GM19043 (cell line): ENCODE results near the gene COL16A1.

Source experiments
- ATAC-seq: cut with Tn5 transposase; IDR thresholded peaks from one replicate; pipeline ENCODE4 v1.9.1; 2021; ENCODE audit warnings: low read depth; ENCODE audit not compliant: unreplicated experiment

COL16A1 gene

DNA sequence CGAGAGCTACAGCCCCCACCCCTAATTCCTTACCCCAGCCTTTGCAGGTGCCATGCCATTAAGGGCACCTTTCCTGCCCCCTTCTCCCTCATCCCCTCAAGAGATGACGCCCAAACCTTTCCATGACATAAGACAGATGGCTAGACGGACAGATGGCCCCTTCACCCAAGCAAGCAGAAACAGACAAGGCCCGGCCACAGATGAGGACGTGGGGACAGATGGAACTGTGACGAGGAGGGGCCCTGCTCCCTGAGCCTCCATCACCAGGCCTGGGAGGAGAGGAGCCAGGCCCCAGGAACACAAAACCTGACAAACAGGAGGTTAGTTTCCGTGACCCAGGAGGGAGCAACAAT lies 34.4 kb downstream of the COL16A1 start:
- ATAC-seq: no peak

DNA sequence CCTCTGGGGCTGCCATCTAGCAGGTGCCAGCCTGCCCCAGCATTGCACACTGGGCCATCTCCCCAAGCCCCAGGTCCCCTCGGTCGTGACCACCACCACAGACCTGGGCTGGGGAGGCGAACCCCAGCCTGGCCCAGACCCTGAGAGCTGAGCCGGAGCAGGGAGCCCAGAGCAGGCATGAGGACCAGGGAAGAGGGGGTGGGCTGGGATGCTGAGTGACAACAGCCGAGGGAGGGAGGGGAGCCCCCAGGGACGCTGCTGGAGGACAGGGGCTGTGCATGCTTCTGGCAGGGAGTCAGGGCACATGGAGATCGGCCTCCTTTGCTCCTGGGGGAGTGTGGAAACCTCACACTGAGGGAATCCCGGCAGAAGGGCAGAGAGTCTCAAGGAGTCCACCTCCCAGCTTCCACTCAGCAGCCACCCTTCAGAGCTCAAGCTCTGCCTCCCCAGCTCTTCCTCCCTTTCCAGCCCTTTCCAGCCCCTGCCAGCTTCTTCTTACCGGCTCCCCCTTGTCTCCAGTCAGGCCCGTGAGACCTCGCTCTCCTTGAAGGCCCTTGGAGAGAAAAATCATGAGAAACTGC lies 35.4 kb downstream of the COL16A1 start:
- no peak for ATAC-seq

- ATAC-seq: no peak
Measured at GRCh38 chr1:31667065-31667785, 36.6 kb downstream of the COL16A1 start.

DNA sequence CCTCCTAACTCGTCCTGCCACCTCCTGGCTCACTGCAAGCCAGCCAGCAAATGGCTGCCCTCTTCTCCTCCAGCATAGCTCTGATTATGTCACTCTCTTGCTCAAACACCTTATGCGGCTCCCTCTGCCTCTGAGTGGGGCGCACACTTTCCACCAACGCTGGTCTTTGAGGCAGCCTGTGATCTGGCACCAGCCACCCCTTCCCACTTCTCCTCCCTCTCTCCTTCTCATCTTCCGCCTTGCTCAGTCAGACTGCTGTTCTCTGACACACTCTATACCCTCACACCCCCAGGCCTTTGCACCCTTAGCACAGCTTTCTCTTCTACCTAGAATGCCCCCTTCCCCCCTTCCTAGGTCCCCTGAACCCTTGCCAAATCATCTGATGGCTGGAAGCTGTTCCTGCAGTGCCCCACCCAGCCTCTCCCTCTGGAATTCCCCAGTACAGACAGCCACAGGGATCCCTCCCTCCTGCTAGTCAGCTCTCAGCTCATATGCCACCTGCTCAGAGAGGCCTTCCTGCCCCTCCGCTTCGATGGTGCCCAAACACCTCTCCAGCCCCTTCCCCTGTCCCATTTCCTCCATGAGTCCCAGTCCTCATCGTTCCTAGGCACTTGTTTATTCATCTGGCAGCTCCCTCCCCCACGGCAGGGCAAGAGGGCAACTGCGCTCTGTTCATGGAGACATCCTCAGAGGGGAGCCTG lies 37.4 kb downstream of the COL16A1 start:
- no peak for ATAC-seq

- ATAC-seq: no peak
Measured at GRCh38 chr1:31665234-31665878, 38.5 kb downstream of the COL16A1 start.

- no peak for ATAC-seq
Measured at GRCh38 chr1:31664528-31664927, 39.3 kb downstream of the COL16A1 start.

DNA sequence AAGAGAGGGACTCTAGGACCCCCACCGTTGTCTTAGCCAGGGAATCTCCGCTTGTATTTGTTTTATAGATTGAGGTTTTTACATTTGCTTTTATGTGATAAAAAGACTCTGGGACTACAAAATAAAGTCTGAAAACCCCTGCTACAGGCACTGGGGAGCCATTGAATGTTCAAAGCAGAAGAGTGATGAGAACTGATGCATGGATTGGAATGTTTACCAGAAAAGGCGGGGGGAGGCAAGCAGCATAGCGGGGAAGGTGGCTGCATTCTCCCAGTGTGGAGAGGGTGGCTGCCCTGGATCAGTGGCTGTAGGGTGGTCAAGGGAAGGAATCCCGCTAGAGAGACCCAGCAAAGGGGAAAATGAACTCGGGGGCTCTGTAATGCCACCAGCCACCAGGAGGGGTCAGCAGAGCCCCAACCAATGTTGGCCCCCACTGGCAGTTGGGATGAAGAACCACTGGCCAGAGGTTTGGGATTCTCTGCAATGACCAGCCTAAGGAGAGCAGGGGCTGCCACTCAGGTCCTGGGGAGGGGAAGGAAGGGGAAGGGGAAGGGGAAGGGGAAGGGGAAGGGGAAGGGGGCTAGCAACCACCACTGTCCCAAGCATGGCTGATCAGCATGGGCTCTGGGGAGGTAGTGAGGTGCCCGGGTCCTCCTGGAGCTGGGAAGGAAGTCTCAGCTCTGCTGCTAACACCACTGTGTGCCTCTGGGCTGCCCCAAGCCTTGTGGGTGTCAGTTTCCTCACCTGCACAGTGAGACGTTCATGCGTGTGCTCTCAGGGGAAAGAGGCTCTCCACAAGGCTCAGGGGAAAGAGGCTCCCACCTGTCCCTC lies 40.0 kb downstream of the COL16A1 start:
- no peak for ATAC-seq

DNA sequence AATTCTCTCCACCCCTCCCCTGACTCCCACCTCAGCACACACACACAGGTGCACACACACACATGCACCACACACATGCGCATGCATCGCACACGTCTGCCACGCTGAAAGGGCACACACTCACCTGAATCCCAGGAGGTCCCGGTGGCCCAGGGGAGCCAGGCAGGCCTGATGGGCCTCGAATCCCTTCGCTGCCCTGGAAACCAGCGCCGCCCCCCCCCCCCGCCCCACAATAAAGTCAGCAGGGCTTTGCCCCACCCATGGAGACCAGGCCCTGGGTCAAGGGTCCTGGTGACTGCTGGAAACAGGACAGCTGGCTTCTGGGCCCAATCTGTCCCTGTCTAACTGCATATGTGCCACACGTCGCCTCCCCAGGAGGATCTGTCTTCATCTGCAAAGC lies 41.4 kb downstream of the COL16A1 start:
- ATAC-seq: no peak

- ATAC-seq: no peak
Measured at GRCh38 chr1:31661856-31662255, 42.0 kb downstream of the COL16A1 start.

GRCh38 chr1:31660871-31661455 lies 42.9 kb downstream of the COL16A1 start:
- ATAC-seq: no peak

DNA sequence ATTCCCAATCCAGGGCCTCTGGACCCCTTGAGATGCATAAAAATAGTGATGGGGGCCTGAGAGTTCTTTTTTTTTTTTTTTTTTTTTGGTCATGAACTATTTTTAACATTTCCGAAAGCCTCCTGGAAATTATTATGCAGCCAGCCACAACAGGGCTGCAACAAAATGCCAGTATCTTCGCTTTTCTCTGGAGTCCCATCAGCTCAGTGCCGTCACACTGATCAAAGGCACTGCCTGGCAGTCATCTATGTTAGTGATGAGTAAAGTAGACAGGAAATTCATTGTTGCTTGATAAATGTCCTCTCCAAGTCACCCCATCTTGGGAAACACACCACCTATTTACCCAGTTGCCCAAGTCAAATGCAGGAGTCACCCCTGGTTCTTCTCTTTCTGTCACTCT lies 43.9 kb downstream of the COL16A1 start:
- no peak for ATAC-seq

DNA sequence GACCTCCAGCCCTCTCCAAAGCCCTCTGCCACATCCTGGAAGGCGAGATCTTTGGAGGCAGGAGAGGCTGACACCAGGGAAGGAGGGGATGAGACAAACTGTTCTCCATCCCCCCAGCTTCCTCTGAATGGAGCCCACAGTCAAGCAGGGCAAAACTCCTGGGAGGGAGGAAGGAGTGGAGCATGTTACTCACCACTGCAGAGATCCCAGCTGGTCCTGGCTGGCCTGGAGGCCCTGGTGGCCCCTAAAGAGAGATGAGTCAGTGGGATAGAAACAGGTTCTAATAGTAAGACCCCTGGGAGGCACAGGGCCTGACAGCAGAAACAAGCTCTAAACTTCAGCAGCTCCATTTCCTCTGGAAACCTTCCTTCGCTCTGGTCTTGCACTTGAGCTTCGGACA lies 45.1 kb downstream of the COL16A1 start:
- ATAC-seq: no peak

GRCh38 chr1:31657972-31658510 lies 45.8 kb downstream of the COL16A1 start:
- ATAC-seq: no peak

DNA sequence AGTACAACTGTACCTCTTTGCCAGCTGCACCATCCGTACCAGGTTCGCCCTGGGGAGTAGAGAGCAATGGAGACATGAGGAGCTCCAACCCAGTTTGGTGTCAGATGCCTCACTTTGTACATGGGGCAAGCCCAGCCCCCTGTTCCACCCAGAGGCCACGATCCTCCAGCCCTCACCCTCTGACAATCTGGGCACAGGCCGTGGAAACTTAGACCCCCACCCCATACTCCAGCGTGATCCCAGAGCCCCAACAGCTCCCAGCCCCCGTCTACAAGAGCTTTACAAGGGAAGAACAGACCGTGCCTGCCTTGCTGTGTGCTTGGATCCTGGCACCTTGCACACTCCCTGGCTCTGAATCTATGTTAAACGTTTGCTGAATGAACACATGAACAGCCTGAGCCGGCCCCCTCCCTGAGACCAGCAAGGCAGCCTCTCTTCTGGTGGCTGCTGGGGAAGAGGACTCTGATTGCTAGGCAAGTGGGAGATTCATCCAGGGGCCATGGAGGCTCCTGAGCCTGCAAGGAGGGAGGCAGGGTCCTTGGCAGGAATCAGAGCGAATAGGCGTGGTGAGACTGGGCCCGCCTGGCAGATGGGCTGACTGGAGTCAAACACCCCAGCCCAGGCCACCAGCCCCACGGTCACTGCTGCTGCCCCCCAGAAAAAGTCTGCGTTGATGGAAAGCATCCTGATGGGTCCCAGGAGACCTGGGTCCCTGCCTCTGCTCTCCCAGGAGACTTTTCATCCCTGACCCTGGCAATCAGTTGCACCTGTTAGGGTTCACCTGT lies 46.6 kb downstream of the COL16A1 start:
- ATAC-seq: no peak

DNA sequence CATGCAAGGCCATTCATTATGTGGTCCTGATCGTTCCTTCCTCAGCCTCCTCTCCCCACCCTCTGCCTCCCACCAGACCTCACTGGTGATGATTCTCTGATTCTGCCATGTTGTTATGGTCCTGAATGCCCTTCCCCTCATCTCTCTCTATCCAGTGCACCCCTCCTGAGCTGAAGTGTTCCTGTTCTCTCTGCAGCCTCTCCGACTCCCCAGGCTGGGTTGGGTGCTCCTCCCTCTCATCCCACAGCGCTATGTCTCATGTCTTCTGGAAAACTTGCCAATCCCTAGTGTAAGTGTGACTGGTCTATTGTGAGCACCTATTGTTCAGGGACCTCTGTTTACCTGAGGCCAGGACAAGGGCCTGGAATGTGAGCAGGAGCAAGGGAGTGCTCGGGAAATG lies 48.1 kb downstream of the COL16A1 start:
- ATAC-seq: no peak

DNA sequence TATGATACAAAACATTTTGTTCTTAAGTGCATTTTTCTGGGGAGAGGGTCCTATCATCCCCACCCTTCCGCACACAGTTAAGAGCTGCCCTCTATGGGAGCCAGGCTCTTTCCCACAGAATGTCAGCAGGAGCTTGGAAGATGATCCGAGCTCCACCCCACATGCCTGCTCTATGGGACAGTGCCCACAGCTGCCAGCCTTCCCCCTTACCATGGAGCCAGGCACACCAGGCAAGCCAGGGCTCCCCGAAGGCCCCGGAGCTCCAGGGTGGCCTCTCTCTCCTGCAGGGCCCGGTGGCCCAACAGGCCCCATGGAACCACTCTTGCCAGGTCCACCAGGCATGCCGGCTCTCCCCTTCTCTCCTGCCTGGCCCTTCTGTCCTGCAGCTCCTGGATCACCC lies 48.7 kb downstream of the COL16A1 start:
- ATAC-seq: no peak

GRCh38 chr1:31654474-31654776 lies 49.4 kb downstream of the COL16A1 start:
- ATAC-seq: no peak

- ATAC-seq: no peak
Measured at GRCh38 chr1:31653717-31654473, 49.9 kb downstream of the COL16A1 start.
